ENCODE results near the gene MPI. TPM values are rescaled to one million over a fixed set of nuclear protein-coding genes. Genes with fewer than 3 reads are reported as not detected.

The MPI gene
- total RNA-seq (10 to 100 TPM; 65.4 to 78.1 TPM), polyA plus RNA-seq (ENCODE audit: insufficient read depth, low read depth, low replicate concordance) (92.6 TPM)
- long read RNA-seq, donor 1, full-length matches to known transcripts, result 28 of 28 reads
- long read RNA-seq, donor 1, partial matches to known transcripts, result 0 of 28 reads
- long read RNA-seq, donor 1, other reads (novel, unspliced or antisense), result 0 of 28 reads
- long read RNA-seq, donor 2, full-length matches to known transcripts, result 21 of 21 reads
- long read RNA-seq, donor 2, partial matches to known transcripts, result 0 of 21 reads
- long read RNA-seq, donor 2, other reads (novel, unspliced or antisense), result 0 of 21 reads

- H3K36me3 ChIP-seq (ENCODE audit: low read depth, missing control alignments), result no peaks in the 10 kb centered on the region
- WGBS, 2 donors, result 0 to 3% methylated on average over 20 to 29 of the region's 47 CpGs
- TF ChIP-seq CTCF (IDR thresholded peaks at IDR 0.05) (peak in 1 of 3 experiments; percentile 41), POLR2A (IDR thresholded peaks at IDR 0.05) (no peak)
- peak; percentile 93 for DNase-seq
- H3K27ac ChIP-seq, result peak within 1 kb of the TSS; percentile 53 to 78
- intact Hi-C loops (cut with DNase I; ENCODE audit: low total_unique reads), result no loop called here
- H3K27me3 ChIP-seq, result no peaks in the 10 kb centered on the region
- peak within 1 kb of the TSS; percentile 77 to 82 for H3K4me3 ChIP-seq
- no peaks in the 10 kb centered on the region for H3K9me3 ChIP-seq
- peaks cover 10% of the 10 kb centered on the region for H3K4me1 ChIP-seq
Measured at GRCh38 chr15:74889883-74890664, at the start of gene MPI. TSS of gene MPI (plus strand) at chr15:74890042. CDS start at chr15:74890074, 32 bp downstream.

GRCh38 chr15:74840851-74841775 is 48.7 kb upstream of the MPI start:
- no peak overlapping the region for H3K4me3 ChIP-seq
- no peaks in the 10 kb centered on the region for H3K36me3 ChIP-seq (ENCODE audit: low read depth, missing control alignments)
- H3K27me3 ChIP-seq, result no peaks in the 10 kb centered on the region
- peaks cover 30% of the 10 kb centered on the region for H3K4me1 ChIP-seq
- no peak for DNase-seq
- no peak for TF ChIP-seq POLR2A (IDR thresholded peaks at IDR 0.05)
- TF ChIP-seq CTCF (IDR thresholded peaks at IDR 0.05), result no peak
- WGBS, 2 donors, result 86 to 90% methylated on average over 9 of the region's 9 CpGs
- intact Hi-C loops (cut with DNase I; ENCODE audit: low total_unique reads), result loop anchor here (5.0 kb wide), 1 partner anchor 59 kb away; the partner anchor contains the start of gene CSK
- H3K9me3 ChIP-seq, result no peaks in the 10 kb centered on the region
- no peak overlapping the region for H3K27ac ChIP-seq

GRCh38 chr15:74841891-74842373 is 47.9 kb upstream of the MPI start:
- Histone ChIP-seq H3K27me3 (no peaks in the 10 kb centered on the region), H3K4me3 (peak overlapping the region in 1 of 2 donors; percentile 84), H3K4me1 (peaks cover 30% of the 10 kb centered on the region), H3K9me3 (no peaks in the 10 kb centered on the region), H3K27ac (no peak overlapping the region), H3K36me3 (ENCODE audit: low read depth, missing control alignments) (no peaks in the 10 kb centered on the region)
- intact Hi-C loops (cut with DNase I; ENCODE audit: low total_unique reads), result loop anchor here (5.0 kb wide), 1 partner anchor 60 kb away; the partner anchor contains the start of gene CSK
- DNase-seq, result no peak
- no peak for TF ChIP-seq CTCF (IDR thresholded peaks at IDR 0.05)
- no peak for TF ChIP-seq POLR2A (IDR thresholded peaks at IDR 0.05)
- WGBS, 2 donors, result 67% methylated on average over 11 to 14 of the region's 14 CpGs

- intact Hi-C loops (cut with DNase I; ENCODE audit: low total_unique reads), result loop anchor here (5.0 kb wide), 1 partner anchor 61 kb away; the partner anchor contains the start of gene CSK
- peaks cover 30% of the 10 kb centered on the region for H3K4me1 ChIP-seq
- peak within 1 kb of the TSS; percentile 75 to 84 for H3K4me3 ChIP-seq
- H3K27me3 ChIP-seq, result no peaks in the 10 kb centered on the region
- H3K36me3 ChIP-seq (ENCODE audit: low read depth, missing control alignments), result no peaks in the 10 kb centered on the region
- 0% methylated on average over 12 to 73 of the region's 84 CpGs for WGBS, 2 donors
- TF ChIP-seq CTCF (IDR thresholded peaks at IDR 0.05) (peak; percentile 62 to 88 (median 87)), POLR2A (IDR thresholded peaks at IDR 0.05) (no peak)
- peak; percentile 94 for DNase-seq
- peak within 1 kb of the TSS; percentile 89 for H3K27ac ChIP-seq
- no peaks in the 10 kb centered on the region for H3K9me3 ChIP-seq
Measured at GRCh38 chr15:74842581-74843444, 47.0 kb upstream of the MPI start, which contains the start of gene ULK3. TSS of gene ULK3 (minus strand) at chr15:74843156. CDS start at chr15:74843105, 51 bp downstream.
